ENCODE measurements around the gene GLS2.
A peak's percentile ranks its signal among the peaks of the same experiment; 100 is the strongest.
"Not testable (repeated sequence)": the region's sequence is repeated elsewhere in the genome, so short reads cannot be mapped to it uniquely, and the experiment has no call there.

Gene GLS2

DNA sequence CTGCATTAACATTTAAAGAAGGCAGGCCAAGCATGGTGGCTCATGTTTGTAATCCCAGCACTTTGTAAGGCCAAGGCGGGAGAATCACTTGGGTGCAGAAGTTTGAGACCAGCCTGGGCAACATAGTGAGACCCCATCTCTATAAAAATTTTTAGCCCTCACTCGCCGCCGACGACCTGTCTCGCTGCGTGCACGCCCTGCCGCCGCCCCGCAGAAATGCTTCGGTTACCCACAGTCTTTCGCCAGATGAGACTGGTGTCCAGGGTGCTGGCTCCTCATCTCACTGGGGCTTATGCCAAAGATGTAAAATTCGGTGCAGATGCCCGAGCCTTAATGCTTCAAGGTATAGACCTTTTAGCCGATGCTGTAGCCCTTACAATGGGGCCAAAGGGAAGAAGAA is 22.8 kb upstream of the GLS2 start:
- DNase-seq, result no peak
- H3K4me3 Mint-ChIP-seq, result no peak overlapping the region

DNA sequence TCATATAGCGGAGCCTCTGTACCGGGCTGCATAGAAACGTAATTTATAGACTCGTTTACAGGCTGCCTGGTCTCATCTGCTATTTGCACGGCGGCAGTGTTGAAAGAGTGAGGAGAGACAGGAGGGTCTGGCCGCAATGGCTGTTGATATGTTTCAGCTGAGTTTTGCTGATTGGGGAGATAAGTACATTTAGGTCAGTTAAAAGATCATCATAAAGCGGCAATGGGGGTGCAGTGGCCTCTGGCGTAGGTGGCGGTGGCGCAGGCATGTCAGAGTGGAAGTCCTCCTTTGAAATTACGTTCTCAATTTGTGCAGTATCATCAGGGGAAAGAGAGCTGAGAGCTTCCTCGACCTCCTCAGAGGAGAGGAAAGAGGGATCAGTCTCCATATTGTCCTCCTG is 11.9 kb upstream of the GLS2 start:
- ATAC-seq (replicated peaks); H3K27me3 Mint-ChIP-seq; H3K9me3 Mint-ChIP-seq; H3K27ac Mint-ChIP-seq; DNase-seq; H3K4me1 Mint-ChIP-seq; H3K4me3 Mint-ChIP-seq; H3K36me3 Mint-ChIP-seq: not testable (repeated sequence)

More for the DNA sequence above, 22.8 kb upstream of the GLS2 start:
- peaks cover 10 to 15% of the 10 kb centered on the region in 2 donors for H3K27me3 Mint-ChIP-seq
- no peaks in the 10 kb centered on the region for H3K36me3 Mint-ChIP-seq
- H3K27ac Mint-ChIP-seq, result no peak overlapping the region
- H3K4me1 Mint-ChIP-seq, result peaks cover 1 to 7% of the 10 kb centered on the region in 2 donors
- no peak for ATAC-seq (replicated peaks)
- no peaks in the 10 kb centered on the region for H3K9me3 Mint-ChIP-seq

DNA sequence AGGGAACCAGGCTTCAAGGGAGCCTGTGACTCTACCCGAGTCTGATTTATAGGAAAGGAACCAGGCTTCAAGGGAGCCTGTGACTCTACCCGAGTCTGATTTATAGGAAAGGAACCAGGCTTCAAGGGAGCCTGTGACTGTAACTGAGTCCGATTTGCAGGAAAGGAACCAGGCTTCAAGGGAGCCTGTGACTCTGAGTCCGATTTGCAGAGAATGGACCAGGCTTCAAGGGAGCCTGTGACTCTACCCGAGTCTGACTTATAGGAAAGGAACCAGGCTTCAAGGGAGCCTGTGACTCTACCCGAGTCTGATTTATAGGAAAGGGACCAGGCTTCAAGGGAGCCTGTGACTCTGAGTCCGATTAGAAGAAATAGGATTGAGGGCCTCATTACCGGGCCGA is 11.5 kb upstream of the GLS2 start:
- H3K9me3 Mint-ChIP-seq, H3K4me1 Mint-ChIP-seq: not testable (repeated sequence)

DNA sequence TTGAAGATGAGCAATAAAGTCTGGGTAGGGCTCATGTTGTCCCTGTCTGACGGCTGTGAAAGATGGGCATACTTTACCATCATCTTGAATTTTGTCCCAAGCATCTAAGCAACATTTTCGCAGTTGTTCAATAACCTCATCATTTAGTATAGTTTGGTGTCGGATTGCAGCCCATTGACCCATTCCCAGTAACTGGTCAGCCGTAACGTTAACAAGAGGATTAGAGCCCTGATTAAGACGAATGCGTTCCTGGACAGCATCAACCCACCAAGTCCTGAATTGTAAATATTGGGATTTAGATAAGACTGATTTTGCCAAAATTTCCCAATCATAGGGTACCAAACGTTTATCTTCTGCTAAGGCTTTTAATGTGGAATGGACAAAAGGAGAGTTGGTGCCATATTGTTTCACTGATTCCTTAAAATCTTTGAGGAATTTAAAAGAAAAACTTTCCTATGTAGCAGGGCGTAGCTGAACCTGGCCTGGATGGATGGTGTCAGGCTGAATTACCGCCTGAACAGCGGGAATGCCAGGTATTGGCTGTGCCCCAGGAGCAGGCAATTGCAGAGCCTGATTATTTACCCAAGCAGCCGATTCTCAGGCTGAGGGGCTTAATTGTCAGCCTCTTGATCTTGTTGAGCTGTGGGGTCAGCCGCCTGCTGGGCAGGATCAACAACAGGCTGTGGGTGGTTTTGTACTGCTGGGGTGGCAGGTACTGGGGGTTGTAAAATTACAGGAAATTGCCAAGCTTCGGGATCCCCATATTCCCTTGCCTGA is 10.4 kb upstream of the GLS2 start:
- not testable (repeated sequence) for DNase-seq; H3K27me3 Mint-ChIP-seq; H3K4me1 Mint-ChIP-seq; H3K4me3 Mint-ChIP-seq; H3K27ac Mint-ChIP-seq; ATAC-seq (replicated peaks); H3K9me3 Mint-ChIP-seq; H3K36me3 Mint-ChIP-seq

More for the DNA sequence above, 11.5 kb upstream of the GLS2 start:
- H3K27ac Mint-ChIP-seq; DNase-seq; H3K4me3 Mint-ChIP-seq; H3K36me3 Mint-ChIP-seq; H3K27me3 Mint-ChIP-seq; ATAC-seq (replicated peaks): not testable (repeated sequence)

DNA sequence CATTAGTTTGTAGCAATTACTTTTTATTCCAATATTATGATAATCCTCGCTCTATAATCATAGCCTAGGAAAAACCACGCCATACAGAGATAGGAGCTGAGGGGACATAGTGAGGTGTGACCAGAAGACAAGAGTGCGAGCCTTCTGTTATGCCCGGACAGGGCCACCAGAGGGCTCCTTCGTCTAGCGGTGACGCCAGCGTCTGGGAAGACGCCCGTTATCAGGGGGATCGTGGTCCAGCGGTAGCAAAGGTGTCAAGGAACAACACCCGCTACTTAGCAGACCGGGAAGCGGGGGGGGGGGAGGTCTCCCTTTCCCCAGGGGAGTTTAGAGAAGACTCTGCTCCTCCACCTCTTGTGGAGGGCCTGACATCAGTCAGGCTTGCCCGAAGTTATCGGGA is 8.7 kb upstream of the GLS2 start:
- H3K4me1 Mint-ChIP-seq; ATAC-seq (replicated peaks); H3K9me3 Mint-ChIP-seq; H3K27me3 Mint-ChIP-seq; H3K36me3 Mint-ChIP-seq; H3K27ac Mint-ChIP-seq: not testable (repeated sequence)
- peak; percentile 51 for DNase-seq
- peak overlapping the region; percentile 61 to 71 for H3K4me3 Mint-ChIP-seq

DNA sequence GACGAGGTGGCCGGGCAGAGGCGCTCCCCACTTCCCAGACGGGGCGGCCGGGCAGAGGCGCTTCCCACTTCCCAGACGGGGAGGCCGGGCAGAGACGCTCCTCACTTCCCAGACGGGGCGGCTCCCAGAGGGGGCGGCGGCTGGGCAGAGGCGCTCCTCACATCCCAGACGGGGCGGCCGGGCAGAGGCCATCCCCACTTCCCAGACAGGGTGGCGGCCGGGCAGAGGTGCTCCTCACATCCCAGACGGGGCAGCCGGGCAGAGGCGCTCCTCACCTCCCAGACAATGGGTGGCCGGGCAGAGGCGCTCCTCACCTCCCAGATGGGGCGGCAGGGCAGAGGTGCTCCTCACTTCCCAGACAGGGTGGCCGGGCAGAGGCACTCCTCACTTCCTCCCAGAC is 6.5 kb upstream of the GLS2 start:
- H3K27me3 Mint-ChIP-seq, result peaks cover 11 to 19% of the 10 kb centered on the region in 2 donors
- H3K4me3 Mint-ChIP-seq, H3K27ac Mint-ChIP-seq: not testable (repeated sequence)

DNA sequence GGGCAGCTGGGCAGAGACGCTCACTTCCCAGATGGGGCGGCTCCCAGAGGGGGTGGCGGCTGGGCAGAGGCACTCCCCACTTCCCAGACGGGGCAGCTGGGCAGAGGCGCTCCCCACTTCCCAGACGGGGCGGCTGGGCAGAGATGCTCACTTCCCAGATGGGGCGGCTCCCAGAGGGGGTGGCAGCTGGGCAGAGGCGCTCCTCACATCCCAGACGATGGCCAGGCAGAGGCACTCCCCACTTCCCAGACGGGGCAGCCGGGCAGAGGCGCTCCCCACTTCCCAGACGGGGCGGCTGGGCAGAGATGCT is 6.1 kb upstream of the GLS2 start:
- not testable (repeated sequence) for ATAC-seq (replicated peaks); H3K9me3 Mint-ChIP-seq; H3K36me3 Mint-ChIP-seq; DNase-seq; H3K4me3 Mint-ChIP-seq; H3K4me1 Mint-ChIP-seq; H3K27ac Mint-ChIP-seq
- peaks cover 11 to 19% of the 10 kb centered on the region in 2 donors for H3K27me3 Mint-ChIP-seq

More for the DNA sequence above, 6.5 kb upstream of the GLS2 start:
- not testable (repeated sequence) for H3K36me3 Mint-ChIP-seq; ATAC-seq (replicated peaks); H3K4me1 Mint-ChIP-seq; H3K9me3 Mint-ChIP-seq; DNase-seq

DNA sequence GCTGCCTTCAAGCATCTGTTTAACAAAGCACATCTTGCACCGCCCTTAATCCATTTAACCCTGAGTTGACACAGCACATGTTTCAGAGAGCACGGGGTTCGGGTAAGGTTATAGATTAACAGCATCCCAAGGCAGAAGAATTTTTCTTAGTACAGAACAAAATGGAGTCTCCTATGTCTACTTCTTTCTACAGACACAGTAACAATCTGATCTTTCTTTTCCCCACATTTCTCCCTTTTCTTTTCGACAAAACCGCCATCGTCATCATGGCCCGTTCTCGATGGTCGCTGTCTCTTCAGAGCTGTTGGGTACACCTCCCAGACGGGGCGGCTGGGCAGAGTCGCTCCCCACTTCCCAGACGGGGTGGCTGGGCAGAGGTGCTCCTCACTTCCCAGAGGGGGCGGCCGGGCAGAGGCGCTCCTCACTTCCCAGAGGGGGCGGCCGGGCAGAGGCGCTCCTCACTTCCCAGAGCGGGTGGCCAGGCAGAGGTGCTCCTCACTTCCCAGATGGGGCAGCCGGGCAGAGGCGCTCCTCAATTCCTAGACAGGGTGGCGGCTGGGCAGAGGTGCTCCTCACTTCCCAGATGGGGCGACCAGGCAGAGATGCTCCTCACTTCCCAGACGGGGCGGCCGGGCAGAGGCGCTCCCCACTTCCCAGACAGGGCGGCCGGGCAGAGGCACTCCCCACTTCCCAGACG is 5.6 kb upstream of the GLS2 start:
- not testable (repeated sequence) for H3K4me1 Mint-ChIP-seq; H3K9me3 Mint-ChIP-seq; H3K27ac Mint-ChIP-seq; H3K4me3 Mint-ChIP-seq; DNase-seq; H3K36me3 Mint-ChIP-seq; ATAC-seq (replicated peaks)
- peaks cover 11 to 20% of the 10 kb centered on the region in 2 donors for H3K27me3 Mint-ChIP-seq

DNA sequence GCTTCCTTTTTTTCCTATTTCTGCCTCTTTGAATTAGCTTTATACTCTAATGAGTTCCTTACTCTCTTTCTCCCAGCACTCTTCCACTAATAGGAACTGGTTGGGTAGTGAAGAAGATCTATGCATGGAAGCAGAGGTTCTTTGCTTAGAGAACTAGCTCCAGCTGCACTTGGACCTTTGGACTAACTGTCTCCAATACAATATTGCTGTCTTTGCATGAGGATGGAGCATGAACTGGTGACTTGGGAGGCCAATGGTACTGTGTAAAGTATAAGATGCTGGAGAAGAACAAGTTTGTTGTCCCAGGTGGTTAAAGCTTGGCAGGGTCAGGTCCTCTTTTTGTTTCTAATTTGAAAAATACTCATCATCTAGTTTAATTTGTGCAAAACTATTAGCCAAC is 2.4 kb upstream of the GLS2 start:
- DNase-seq, result no peak
- Mint-ChIP-seq H3K4me3 (no peak overlapping the region), H3K4me1 (peaks cover 16 to 25% of the 10 kb centered on the region in 2 donors), H3K27ac (no peak overlapping the region), H3K27me3 (peaks cover 15 to 25% of the 10 kb centered on the region in 2 donors), H3K36me3 (peaks cover 5 to 19% of the 10 kb centered on the region in 2 donors), H3K9me3 (peaks cover 0 to 2% of the 10 kb centered on the region in 2 donors)
- no peak for ATAC-seq (replicated peaks)

DNA sequence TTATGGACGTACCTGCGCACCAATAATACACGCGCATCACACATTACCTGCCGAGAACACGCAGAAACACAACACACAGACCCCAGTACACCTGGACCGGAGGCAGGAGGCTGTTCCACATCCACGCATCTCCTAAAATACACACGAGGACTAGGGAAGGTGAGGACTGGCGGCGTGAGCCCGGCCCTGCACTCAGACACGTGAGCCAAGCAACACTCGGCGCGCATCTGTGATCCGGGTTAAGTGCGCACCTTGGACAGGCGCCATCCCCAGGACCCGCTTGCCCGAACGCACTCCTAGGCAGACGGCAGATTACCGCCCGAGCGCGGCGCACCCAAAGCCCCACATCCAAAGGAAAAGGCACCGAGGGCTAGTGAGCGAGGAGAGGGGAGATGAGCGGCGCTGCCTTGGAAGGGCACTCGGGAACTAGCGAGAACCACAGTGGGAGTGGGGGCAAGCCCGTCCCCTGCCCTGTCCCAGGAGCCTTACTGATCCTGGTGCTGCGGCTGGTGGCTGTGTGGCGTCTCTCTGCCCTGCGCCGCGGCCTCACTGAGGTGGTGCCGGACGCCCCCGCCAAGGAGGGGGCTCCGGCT is 417 bp downstream of the GLS2 start:
- Mint-ChIP-seq H3K9me3 (peaks cover 0 to 2% of the 10 kb centered on the region in 2 donors), H3K36me3 (peaks cover 2 to 19% of the 10 kb centered on the region in 2 donors), H3K27ac (peak overlapping the region; percentile 78), H3K27me3 (peaks cover 15 to 19% of the 10 kb centered on the region in 2 donors), H3K4me1 (peaks cover 16 to 25% of the 10 kb centered on the region in 2 donors), H3K4me3 (peak overlapping the region; percentile 85 to 96)
- peak; percentile 15 for DNase-seq
- peak; percentile 50 to 51 for ATAC-seq (replicated peaks)

DNA sequence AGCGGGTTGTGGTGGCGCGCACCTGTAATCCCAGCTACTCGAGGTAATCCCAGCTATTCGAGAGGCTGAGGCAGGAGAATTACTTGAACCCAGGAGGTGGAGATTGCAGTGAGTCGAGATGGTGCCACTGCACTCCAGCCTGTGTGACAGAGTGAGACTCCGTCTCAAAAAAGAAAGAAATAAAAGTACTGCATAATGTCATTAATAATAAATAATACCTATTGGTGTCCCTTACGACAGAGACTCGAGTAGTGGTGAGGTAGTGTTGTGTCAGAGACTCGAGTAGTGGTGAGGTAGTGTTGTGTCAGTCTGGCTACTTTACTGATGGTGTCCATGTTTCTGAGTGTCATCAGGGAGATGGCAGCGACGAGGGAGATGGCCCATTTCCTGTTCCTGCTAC is 1.3 kb downstream of the GLS2 start:
- H3K4me1 Mint-ChIP-seq, result peaks cover 20 to 25% of the 10 kb centered on the region in 2 donors
- peaks cover 2 to 22% of the 10 kb centered on the region in 2 donors for H3K36me3 Mint-ChIP-seq
- no peak overlapping the region for H3K4me3 Mint-ChIP-seq
- ATAC-seq (replicated peaks) (no peak), DNase-seq (no peak)
- peaks cover 0 to 2% of the 10 kb centered on the region in 2 donors for H3K9me3 Mint-ChIP-seq
- H3K27ac Mint-ChIP-seq, result no peak overlapping the region
- peaks cover 12 to 19% of the 10 kb centered on the region in 2 donors for H3K27me3 Mint-ChIP-seq

DNA sequence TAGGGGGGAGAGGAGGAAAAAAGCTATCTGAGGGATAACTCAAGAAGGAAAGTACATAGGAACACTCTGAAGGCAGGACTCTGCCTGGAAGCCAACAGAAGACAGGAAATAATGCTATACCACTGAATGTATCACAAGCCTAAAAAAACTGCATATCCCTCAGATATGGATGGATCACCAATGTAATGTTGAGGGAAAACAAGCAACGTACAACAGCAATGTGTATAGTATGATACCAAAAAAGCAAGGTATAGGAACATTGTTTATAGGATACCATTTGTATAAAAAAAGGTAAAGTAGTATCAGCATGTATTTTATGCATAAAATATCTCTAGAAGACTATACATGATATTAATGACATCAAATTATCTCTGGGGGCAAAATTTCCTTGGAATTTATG is 3.4 kb downstream of the GLS2 start:
- ATAC-seq (replicated peaks), result no peak
- Mint-ChIP-seq H3K36me3 (peaks cover 6 to 30% of the 10 kb centered on the region in 2 donors), H3K27ac (no peak overlapping the region), H3K27me3 (peaks cover 4 to 7% of the 10 kb centered on the region in 2 donors), H3K4me1 (peaks cover 28 to 33% of the 10 kb centered on the region in 2 donors), H3K9me3 (peaks cover 0 to 2% of the 10 kb centered on the region in 2 donors), H3K4me3 (no peak overlapping the region)
- DNase-seq, result no peak

DNA sequence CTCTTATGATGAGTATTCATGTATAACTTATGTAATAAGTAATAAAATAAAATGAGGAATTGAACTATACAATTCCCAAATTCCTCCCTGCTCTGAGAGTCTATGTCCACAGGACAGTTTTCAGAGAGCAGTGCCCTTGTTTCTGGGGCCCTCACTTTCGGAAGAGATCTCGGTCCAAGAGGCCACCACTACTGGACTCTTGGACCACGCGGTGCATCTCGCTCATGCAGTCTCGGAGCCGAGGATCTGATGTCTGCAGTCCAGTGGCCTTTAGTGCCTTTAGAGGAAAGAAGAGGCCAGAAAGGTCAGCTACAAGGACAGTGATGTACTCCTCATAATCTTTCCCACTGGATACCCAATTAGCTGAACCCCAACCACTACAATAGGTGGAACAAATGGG is 8.3 kb downstream of the GLS2 start:
- Mint-ChIP-seq H3K4me1 (peaks cover 24 to 26% of the 10 kb centered on the region in 2 donors), H3K27me3 (no peaks in the 10 kb centered on the region), H3K4me3 (no peak overlapping the region), H3K36me3 (peaks cover 9 to 29% of the 10 kb centered on the region in 2 donors), H3K27ac (no peak overlapping the region), H3K9me3 (no peaks in the 10 kb centered on the region)
- DNase-seq (no peak), ATAC-seq (replicated peaks) (no peak)

DNA sequence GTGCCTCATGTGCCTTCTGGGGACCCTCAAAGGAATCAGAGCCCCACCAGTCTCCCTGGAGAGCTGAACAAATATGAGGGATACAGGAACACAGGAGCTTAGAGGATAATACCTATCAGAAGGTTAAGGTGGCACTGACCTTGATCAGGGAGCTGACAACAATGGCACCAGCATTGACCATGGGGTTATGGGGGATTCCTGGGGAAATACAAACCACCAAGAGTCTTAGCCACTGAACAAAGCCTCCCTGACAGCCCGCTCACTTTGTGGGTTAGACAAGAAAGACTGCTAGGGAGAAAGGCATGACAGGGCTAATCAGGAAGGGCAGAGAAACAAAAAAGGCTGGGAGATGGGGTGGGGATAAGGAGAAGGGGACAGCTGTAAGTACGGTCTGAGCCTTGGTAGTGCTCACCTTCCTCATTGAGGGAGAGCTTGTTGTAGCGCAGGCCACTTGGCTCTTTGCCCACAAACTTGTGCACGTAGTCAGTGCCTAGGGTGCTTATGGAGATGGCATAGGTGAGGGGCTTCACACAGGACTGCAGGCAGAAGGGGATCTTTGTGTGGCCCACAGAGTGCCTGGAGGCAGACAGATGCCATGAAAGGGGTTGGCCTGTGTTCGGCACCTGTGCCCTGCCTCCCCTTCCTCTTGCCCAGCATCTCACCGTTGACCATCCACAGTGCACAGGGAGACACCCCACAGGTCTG is 10.3 kb downstream of the GLS2 start:
- no peaks in the 10 kb centered on the region for H3K9me3 Mint-ChIP-seq
- ATAC-seq (replicated peaks) (peak in 1 of 2 donors; percentile 64), DNase-seq (no peak)
- peaks cover 27 to 30% of the 10 kb centered on the region in 2 donors for H3K4me1 Mint-ChIP-seq
- H3K27ac Mint-ChIP-seq, result peak overlapping the region; percentile 27
- H3K4me3 Mint-ChIP-seq, result no peak overlapping the region
- no peaks in the 10 kb centered on the region for H3K27me3 Mint-ChIP-seq
- peaks cover 14 to 41% of the 10 kb centered on the region in 2 donors for H3K36me3 Mint-ChIP-seq
